Stimulated activated CD8-positive, alpha-beta memory T cell treated with anti-CD3 and anti-CD28 coated beads, Interleukin-7, amount 100 ng/mL, for 48 hours (primary cell): Measurements from ENCODE around the gene PLEKHA1.
A peak's percentile ranks its signal among the peaks of the same experiment; 100 is the strongest.

Experiments used
- DNase-seq, 2 donors: peaks; one replicate each; pipeline ENCODE4 v3.0.0-alpha.2; 2020; ENCODE audit warnings: low read depth in 1 of 2; ENCODE audit errors: extremely low read depth in 1 of 2

Gene PLEKHA1

GRCh38 chr10:122374237-122374858 is at the start of gene PLEKHA1:
Gene PLEKHA1, plus strand, starts transcription at chr10:122374708. Its CDS starts 18,493 bp downstream, at chr10:122393201.
- peak; percentile 87 to 88 for DNase-seq

- DNase-seq, result no peak
These were observed 49.3 kb upstream of the PLEKHA1 start for GRCh38 chr10:122325235-122325634.

- no peak for DNase-seq
These were observed 48.1 kb upstream of the PLEKHA1 start for GRCh38 chr10:122326385-122326784.

GRCh38 chr10:122326806-122327205 is 47.7 kb upstream of the PLEKHA1 start:
- DNase-seq, result no peak

GRCh38 chr10:122327237-122328206 is 47.0 kb upstream of the PLEKHA1 start:
- DNase-seq, result no peak

- no peak for DNase-seq
These were observed 45.8 kb upstream of the PLEKHA1 start for GRCh38 chr10:122328676-122329075.

- no peak for DNase-seq
These were observed 45.1 kb upstream of the PLEKHA1 start for GRCh38 chr10:122329416-122329815.

GRCh38 chr10:122331100-122331499 is 43.4 kb upstream of the PLEKHA1 start:
- DNase-seq, result no peak

- no peak for DNase-seq
These were observed 42.7 kb upstream of the PLEKHA1 start for GRCh38 chr10:122331615-122332446.

- peak in 1 of 2 donors; percentile 61 for DNase-seq
These were observed 41.5 kb upstream of the PLEKHA1 start for GRCh38 chr10:122333037-122333436.

- no peak for DNase-seq
These were observed 38.2 kb upstream of the PLEKHA1 start for GRCh38 chr10:122336332-122336731.

GRCh38 chr10:122336961-122337360 is 37.5 kb upstream of the PLEKHA1 start:
- DNase-seq, result no peak

GRCh38 chr10:122338609-122339441 is 35.7 kb upstream of the PLEKHA1 start:
- DNase-seq, result no peak

- DNase-seq, result no peak
These were observed 33.2 kb upstream of the PLEKHA1 start for GRCh38 chr10:122341141-122341810.

- DNase-seq, result peak in 1 of 2 donors; percentile 37
These were observed 32.0 kb upstream of the PLEKHA1 start for GRCh38 chr10:122342293-122343134.

- no peak for DNase-seq
These were observed 31.2 kb upstream of the PLEKHA1 start for GRCh38 chr10:122343135-122343800.

- DNase-seq, result no peak
These were observed 30.6 kb upstream of the PLEKHA1 start for GRCh38 chr10:122343936-122344335.

GRCh38 chr10:122344741-122345258 is 29.7 kb upstream of the PLEKHA1 start:
- no peak for DNase-seq
